ENCODE measurements around the gene C22orf15.

- TF ChIP-seq, protein P1, sequence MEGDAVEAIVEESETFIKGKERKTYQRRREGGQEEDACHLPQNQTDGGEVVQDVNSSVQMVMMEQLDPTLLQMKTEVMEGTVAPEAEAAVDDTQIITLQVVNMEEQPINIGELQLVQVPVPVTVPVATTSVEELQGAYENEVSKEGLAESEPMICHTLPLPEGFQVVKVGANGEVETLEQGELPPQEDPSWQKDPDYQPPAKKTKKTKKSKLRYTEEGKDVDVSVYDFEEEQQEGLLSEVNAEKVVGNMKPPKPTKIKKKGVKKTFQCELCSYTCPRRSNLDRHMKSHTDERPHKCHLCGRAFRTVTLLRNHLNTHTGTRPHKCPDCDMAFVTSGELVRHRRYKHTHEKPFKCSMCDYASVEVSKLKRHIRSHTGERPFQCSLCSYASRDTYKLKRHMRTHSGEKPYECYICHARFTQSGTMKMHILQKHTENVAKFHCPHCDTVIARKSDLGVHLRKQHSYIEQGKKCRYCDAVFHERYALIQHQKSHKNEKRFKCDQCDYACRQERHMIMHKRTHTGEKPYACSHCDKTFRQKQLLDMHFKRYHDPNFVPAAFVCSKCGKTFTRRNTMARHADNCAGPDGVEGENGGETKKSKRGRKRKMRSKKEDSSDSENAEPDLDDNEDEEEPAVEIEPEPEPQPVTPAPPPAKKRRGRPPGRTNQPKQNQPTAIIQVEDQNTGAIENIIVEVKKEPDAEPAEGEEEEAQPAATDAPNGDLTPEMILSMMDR (conservative IDR thresholded peaks at IDR 0.05; ENCODE audit: low read depth, low read length), result no peak
- TF ChIP-seq EZH2 (IDR thresholded peaks at IDR 0.05; ENCODE audit: borderline replicate concordance, low read depth, low read length, poor library complexity, severe bottlenecking), result no peak
Measured at GRCh38 chr22:23752090-23752691, 10.6 kb upstream of the C22orf15 start.
